Lower leg skin (tissue), 4 donors: ENCODE data around the gene GRIN2A. TPM values are rescaled to one million over a fixed set of nuclear protein-coding genes. Genes with fewer than 3 reads are reported as not detected.

ENCODE experiments used
- DNase-seq, 2 donors: peaks; one replicate each; pipeline ENCODE4 v3.0.0-alpha.2; 2019; ENCODE audit warnings: low spot score in 2 of 2
- H3K4me3 ChIP-seq: fragments of 200-600 bp; sonication (generic); 2 replicates; pipeline ENCODE4 v1.5.1; 2017; ENCODE audit warnings: mild to moderate bottlenecking, low read depth; ENCODE audit not compliant: poor library complexity, severe bottlenecking
- CTCF ChIP-seq, 3 donors: fragments of 450-650 bp; IDR thresholded peaks; one replicate each; pipeline ENCODE4 v1.5.1; 2016; ENCODE audit warnings: antibody characterized with exemption in 3 of 3, mild to moderate bottlenecking in 3 of 3, moderate library complexity in 2 of 3
- POLR2A ChIP-seq, 2 donors: fragments of 450-650 bp; IDR thresholded peaks; one replicate each; pipeline ENCODE4 v1.6.1; 2016 to 2017; ENCODE audit warnings: antibody characterized with exemption in 2 of 2, mild to moderate bottlenecking in 1 of 2, moderate library complexity in 1 of 2
- WGBS, 2 donors: methylation state at CpG; one replicate each; pipeline ENCODE4 v1.1.5; 2018; 5-methylcytosine and 5-hydroxymethylcytosine counted together
- intact Hi-C: fragments of 100-400 bp; cut with DNase I; formaldehyde crosslinking; loops from one replicate; pipeline ENCODE4 v1.15.0; 2023; ENCODE audit warnings: low total_unique reads
- total RNA-seq, 4 donors: library from RNA; depleted of rRNA; stranded (reverse); fragments of >200 nt; gene quantifications; one replicate each; pipeline ENCODE4 v1.1.0, GENCODE V29; 2016

Gene GRIN2A
- total RNA-seq, 4 donors from 2014 or later, result 0.30 to 1.7 (median 0.73) TPM

GRCh38 chr16:10027553-10027952, 154.7 kb downstream of the GRIN2A start:
- no peak overlapping the region for H3K4me3 ChIP-seq
- no peak for DNase-seq
- 50 to 67% methylated on average over 8 of the region's 8 CpGs for WGBS, 2 donors
- intact Hi-C loops, result loop anchor here (5.0 kb wide), 1 partner anchor 1225 kb away; no protein-coding TSS in a partner anchor
- TF ChIP-seq POLR2A (IDR thresholded peaks at IDR 0.05) (no peak), CTCF (IDR thresholded peaks at IDR 0.05) (no peak)

GRCh38 chr16:10026593-10026992, 155.6 kb downstream of the GRIN2A start:
- TF ChIP-seq POLR2A (IDR thresholded peaks at IDR 0.05) (no peak), CTCF (IDR thresholded peaks at IDR 0.05) (no peak)
- no peak for DNase-seq
- intact Hi-C loops, result loop anchor here (5.0 kb wide), 1 partner anchor 1226 kb away; no protein-coding TSS in a partner anchor
- H3K4me3 ChIP-seq, result no peak overlapping the region
- 72 to 76% methylated on average over 5 of the region's 5 CpGs for WGBS, 2 donors

- intact Hi-C loops, result no loop called here
- TF ChIP-seq CTCF (IDR thresholded peaks at IDR 0.05), result no peak
- no peak for TF ChIP-seq POLR2A (IDR thresholded peaks at IDR 0.05)
- 93 to 95% methylated on average over 5 of the region's 5 CpGs for WGBS, 2 donors
- no peak overlapping the region for H3K4me3 ChIP-seq
- no peak for DNase-seq
Observed at GRCh38 chr16:10022098-10022497, 160.1 kb downstream of the GRIN2A start.

GRCh38 chr16:10020866-10021265, 161.4 kb downstream of the GRIN2A start:
- TF ChIP-seq CTCF (IDR thresholded peaks at IDR 0.05) (no peak), POLR2A (IDR thresholded peaks at IDR 0.05) (no peak)
- no peak overlapping the region for H3K4me3 ChIP-seq
- 46 to 65% methylated on average over 3 of the region's 3 CpGs for WGBS, 2 donors
- intact Hi-C loops, result no loop called here
- no peak for DNase-seq

- intact Hi-C loops, result no loop called here
- TF ChIP-seq CTCF (IDR thresholded peaks at IDR 0.05) (no peak), POLR2A (IDR thresholded peaks at IDR 0.05) (no peak)
- no peak overlapping the region for H3K4me3 ChIP-seq
- DNase-seq, result no peak
- 58 to 73% methylated on average over 3 of the region's 3 CpGs for WGBS, 2 donors
Observed at GRCh38 chr16:10016752-10017151, 165.5 kb downstream of the GRIN2A start.

GRCh38 chr16:10015397-10015796, 166.8 kb downstream of the GRIN2A start:
- 79 to 80% methylated on average over 3 of the region's 3 CpGs for WGBS, 2 donors
- TF ChIP-seq CTCF (IDR thresholded peaks at IDR 0.05) (no peak), POLR2A (IDR thresholded peaks at IDR 0.05) (no peak)
- intact Hi-C loops, result no loop called here
- no peak for DNase-seq
- H3K4me3 ChIP-seq, result no peak overlapping the region
